SU-DHL-6 (cell line): Measurements from ENCODE around the gene MARCKS.

Experiments
- CTCF ChIP-seq: fragments of 200-600 bp; sonication (generic); IDR thresholded peaks from one replicate; pipeline ENCODE4 v1.5.1; 2017; ENCODE audit warnings: antibody characterized with exemption, mild to moderate bottlenecking, low read length, moderate library complexity; ENCODE audit not compliant: insufficient read depth, poor library complexity, severe bottlenecking
- EZH2phosphoT487 ChIP-seq: fragments of 200-600 bp; sonication (generic), shearing (Covaris generic); conservative IDR thresholded peaks from 2 replicates; pipeline ENCODE4 v1.6.1; 2018; ENCODE audit warnings: mild to moderate bottlenecking, antibody characterized with exemption, low read length, moderate library complexity, mixed read lengths

- TF ChIP-seq CTCF (no peak), EZH2phosphoT487 (no peak)
These were observed 1.4 kb upstream of the MARCKS start for GRCh38 chr6:113855500-113856374.
